SK-N-SH (cell line): ENCODE results near the gene WSCD1. TPM values are rescaled to one million over a fixed set of nuclear protein-coding genes. Genes with fewer than 3 reads are reported as not detected.

ENCODE experiments used
- CTCF ChIA-PET: fragments of 300-600, 350-600 bp; formaldehyde crosslinking; extraction: SDS; loops from one replicate; lab custom pipeline; 2021; lab: Yijun Ruan, JAX
- POLR2A ChIA-PET: fragments of 350-600 bp; sonication (Branson Sonifier 250); formaldehyde crosslinking; extraction: SDS; loops from one replicate; lab custom pipeline; 2020; ENCODE audit warnings: antibody characterized with exemption, inconsistent platforms; lab: Yijun Ruan, JAX
- DNase-seq: peaks from one replicate; pipeline ENCODE4 v3.0.0; 2012
- H2AFZ ChIP-seq: fragments of 200-600 bp; sonication (generic); 2 replicates; pipeline ENCODE4 v1.8.1; 2016; ENCODE audit warnings: antibody characterized with exemption, mild to moderate bottlenecking, low read depth
- H3F3A ChIP-seq: fragments of 200-600 bp; sonication (generic); replicated peaks from 2 replicates; pipeline ENCODE3; 2016; ENCODE audit warnings: antibody characterized with exemption, mild to moderate bottlenecking; ENCODE audit not compliant: insufficient read depth
- H3K27ac ChIP-seq, 2 experiments: fragments of 200-500 bp in 1 of 2; fragments of 200-600 bp in 1 of 2; sonication (Bioruptor generic) in 1 of 2; sonication (generic), shearing (Covaris generic) in 1 of 2; 2 replicates each; pipeline versions ENCODE4 v1.5.1 to v1.6.1; 2014 to 2016; ENCODE audit warnings: low read depth in 2 of 2, inconsistent platforms in 1 of 2, low read length in 1 of 2, mild to moderate bottlenecking in 1 of 2, mixed read lengths in 1 of 2
- H3K27me3 ChIP-seq: fragments of 200-600 bp; sonication (generic), shearing (Covaris generic); 2 replicates; pipeline ENCODE4 v1.6.1; 2016; ENCODE audit warnings: mixed run types; ENCODE audit not compliant: insufficient read depth
- H3K36me3 ChIP-seq, 2 experiments: fragments of 200-500 bp in 1 of 2; fragments of 200-600 bp in 1 of 2; sonication (Bioruptor generic) in 1 of 2; sonication (generic) in 1 of 2; replicated peaks in 1 of 2; 2 replicates each; pipeline versions ENCODE3 to v1.5.1; 2014 to 2016; ENCODE audit warnings: low read length in 1 of 2, mild to moderate bottlenecking in 1 of 2; ENCODE audit not compliant: insufficient read depth in 2 of 2, control insufficient read depth in 1 of 2
- H3K4me1 ChIP-seq, 2 experiments: fragments of 200-500 bp in 1 of 2; fragments of 200-600 bp in 1 of 2; sonication (Bioruptor generic) in 1 of 2; sonication (generic), shearing (Covaris generic) in 1 of 2; 2 replicates each; pipeline versions ENCODE4 v1.5.1 to v1.6.1; 2014 to 2016; ENCODE audit warnings: low read depth in 1 of 2, low read length in 1 of 2, mixed run types in 1 of 2; ENCODE audit not compliant: insufficient read depth in 2 of 2, control insufficient read depth in 1 of 2
- H3K4me2 ChIP-seq: fragments of 200-600 bp; sonication (generic), shearing (Covaris generic); 2 replicates; pipeline ENCODE4 v1.6.1; 2017; ENCODE audit warnings: mixed run types
- H3K4me3 ChIP-seq, 2 experiments: fragments of 200-500 bp in 1 of 2; fragments of 200-600 bp in 1 of 2; sonication (Bioruptor generic) in 1 of 2; sonication (generic), shearing (Covaris generic) in 1 of 2; 2 replicates each; pipeline versions ENCODE4 v1.5.1 to v1.8.1; 2014 to 2016; ENCODE audit warnings: low read depth in 2 of 2, inconsistent platforms in 1 of 2, low read length in 1 of 2, mild to moderate bottlenecking in 1 of 2, mixed read lengths in 1 of 2, moderate library complexity in 1 of 2
- H3K79me2 ChIP-seq: fragments of 200-600 bp; sonication (generic); 2 replicates; pipeline ENCODE4 v1.8.1; 2017; ENCODE audit warnings: mild to moderate bottlenecking; ENCODE audit not compliant: insufficient read depth
- H3K9ac ChIP-seq: fragments of 200-600 bp; sonication (generic); 2 replicates; pipeline ENCODE4 v1.6.1; 2017; ENCODE audit warnings: mixed run types
- H3K9me2 ChIP-seq: fragments of 200-600 bp; sonication (generic); 2 replicates; pipeline ENCODE4 v1.6.1; 2017; ENCODE audit warnings: mixed run types
- H3K9me3 ChIP-seq: fragments of 200-600 bp; sonication (generic); 2 replicates; pipeline ENCODE4 v1.6.1; 2017; ENCODE audit warnings: mixed run types, mild to moderate bottlenecking, moderate library complexity
- H4K20me1 ChIP-seq: fragments of 200-600 bp; sonication (generic); 2 replicates; pipeline ENCODE4 v1.6.1; 2017; ENCODE audit warnings: mild to moderate bottlenecking, mixed run types; ENCODE audit not compliant: insufficient read depth
- MEF2A ChIP-seq: IDR thresholded peaks from 2 replicates; pipeline ENCODE4 v1.4.0; 2012; ENCODE audit warnings: low read depth, borderline replicate concordance
- PBX3 ChIP-seq: IDR thresholded peaks from 2 replicates; pipeline ENCODE4; 2012
- POLR2AphosphoS5 ChIP-seq: IDR thresholded peaks from 2 replicates; pipeline ENCODE4 v1.6.1; 2012; ENCODE audit warnings: low read depth, low read length
- SMC3 ChIP-seq: IDR thresholded peaks from 2 replicates; pipeline ENCODE4 v1.6.1; 2012; ENCODE audit warnings: low read depth, low read length, improper control_type of control experiment
- TEAD4 ChIP-seq: IDR thresholded peaks from 2 replicates; pipeline ENCODE4 v1.4.0; 2012; ENCODE audit warnings: mild to moderate bottlenecking, borderline replicate concordance; ENCODE audit not compliant: insufficient read depth
- YY1 ChIP-seq: IDR thresholded peaks from 2 replicates; pipeline ENCODE4 v1.4.0; 2012; ENCODE audit warnings: low read depth, mild to moderate bottlenecking
- ZBTB33 ChIP-seq: IDR thresholded peaks from 2 replicates; pipeline ENCODE4 v1.4.0; 2012; ENCODE audit warnings: low read depth, borderline replicate concordance
- WGBS: methylation state at CpG from one replicate; pipeline ENCODE4 v1.1.6; 2017; ENCODE audit warnings: low lambda C conversion rate; 5-methylcytosine and 5-hydroxymethylcytosine counted together
- polyA plus RNA-seq, 3 experiments: library from polyadenylated mRNA; depleted of rRNA; stranded (reverse); fragments of >200 nt; gene quantifications; 2 replicates each; pipeline ENCODE4 v1.2.3, GENCODE V29; 2012

Gene WSCD1
- polyA plus RNA-seq, 1 of the 3 experiments (the other 2 are of a cell fraction), result 0.03 TPM

GRCh38 chr17:6140188-6140587 is 70.0 kb downstream of the WSCD1 start:
- H3K27me3 ChIP-seq, result peaks cover 4% of the 10 kb centered on the region; the same call in 1 of the 2 replicates
- WGBS, result 59% methylated on average over 2 of the region's 2 CpGs
- H3K9me3 ChIP-seq, result no peaks in the 10 kb centered on the region
- H3K4me3 ChIP-seq, result no peak overlapping the region
- no peaks in the 10 kb centered on the region for H3K79me2 ChIP-seq
- POLR2A ChIA-PET, result no interaction called here
- no peak for DNase-seq
- H3K4me1 ChIP-seq, result no peaks in the 10 kb centered on the region
- TF ChIP-seq YY1 (no peak), PBX3 (no peak), MEF2A (no peak)
- no peaks in the 10 kb centered on the region for H3K36me3 ChIP-seq
- H3K27ac ChIP-seq, result no peak overlapping the region
- H3K9me2 ChIP-seq, result no peaks in the 10 kb centered on the region
- H4K20me1 ChIP-seq, result no peaks in the 10 kb centered on the region
- no peak overlapping the region for H2AFZ ChIP-seq
- no peak overlapping the region for H3K4me2 ChIP-seq
- CTCF ChIA-PET, result interaction anchor here (1.0 kb wide), 1 partner anchor 282 kb away, joined by 3 read pairs; no protein-coding TSS in a partner anchor
- H3K9ac ChIP-seq, result no peak overlapping the region
- no peaks in the 10 kb centered on the region for H3F3A ChIP-seq

- POLR2A ChIA-PET, result no interaction called here
- Histone ChIP-seq H3K27me3 (0 out of 2 replicates have a peak, but pooled peaks cover 4% of the 10 kb centered on the region), H3K4me3 (no peak overlapping the region), H4K20me1 (no peaks in the 10 kb centered on the region), H3K79me2 (no peaks in the 10 kb centered on the region), H3K9ac (no peak overlapping the region), H3K4me2 (no peak overlapping the region), H2AFZ (no peak overlapping the region), H3K9me2 (no peaks in the 10 kb centered on the region), H3F3A (no peaks in the 10 kb centered on the region), H3K27ac (no peak overlapping the region), H3K9me3 (no peaks in the 10 kb centered on the region), H3K4me1 (no peaks in the 10 kb centered on the region), H3K36me3 (no peaks in the 10 kb centered on the region)
- no peak for DNase-seq
- CTCF ChIA-PET, result interaction anchor here (1.0 kb wide), 1 partner anchor 281 kb away, joined by 3 read pairs; no protein-coding TSS in a partner anchor
- TF ChIP-seq SMC3 (no peak), POLR2AphosphoS5 (no peak)
- 27% methylated on average over 8 of the region's 8 CpGs for WGBS
These were observed 70.7 kb downstream of the WSCD1 start for GRCh38 chr17:6140728-6141330.

- ChIA-PET CTCF (no interaction called here), POLR2A (no interaction called here)
- Histone ChIP-seq H2AFZ (no peak overlapping the region), H4K20me1 (no peaks in the 10 kb centered on the region), H3K27ac (no peak overlapping the region), H3K4me1 (no peaks in the 10 kb centered on the region), H3K4me2 (no peak overlapping the region), H3K9ac (no peak overlapping the region), H3K27me3 (0 out of 2 replicates have a peak, but pooled peaks cover 4% of the 10 kb centered on the region), H3F3A (no peaks in the 10 kb centered on the region), H3K4me3 (no peak overlapping the region), H3K36me3 (no peaks in the 10 kb centered on the region), H3K9me2 (no peaks in the 10 kb centered on the region), H3K9me3 (no peaks in the 10 kb centered on the region), H3K79me2 (no peaks in the 10 kb centered on the region)
- WGBS, result 37% methylated on average over 6 of the region's 6 CpGs
- TF ChIP-seq TEAD4 (no peak), ZBTB33 (no peak)
- no peak for DNase-seq
These were observed 72.5 kb downstream of the WSCD1 start for GRCh38 chr17:6142701-6143100.
